Measurements from ENCODE around the gene SH3RF2. TPM values are rescaled to one million over a fixed set of nuclear protein-coding genes. Genes with fewer than 3 reads are reported as not detected.

The SH3RF2 gene
- total RNA-seq, 2 experiments from 2014 or later, result not detected

DNA sequence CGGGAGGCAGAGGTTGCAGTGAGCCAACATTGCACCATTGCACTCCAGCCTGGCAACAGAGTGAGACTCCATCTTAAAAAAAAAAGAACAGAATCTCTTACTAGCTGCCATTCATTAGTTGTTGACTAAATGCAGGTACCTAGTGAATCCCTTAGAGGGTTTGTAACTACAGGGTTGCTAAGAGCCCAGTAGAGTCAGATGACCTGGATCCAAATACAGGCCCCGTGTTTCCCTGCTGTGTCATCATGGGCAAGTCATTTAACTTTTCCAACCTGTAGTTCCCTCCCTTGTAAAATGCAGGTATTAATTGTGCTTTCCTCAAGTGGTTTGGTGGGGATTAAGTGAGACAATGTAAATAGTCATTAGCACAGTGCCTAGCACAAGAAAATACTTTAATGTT lies 136.2 kb downstream of the SH3RF2 start:
- ATAC-seq (no peak), DNase-seq (no peak)
- Mint-ChIP-seq H3K4me1 (ENCODE audit: low read depth) (no peaks in the 10 kb centered on the region), H3K27ac (no peak overlapping the region), H3K4me3 (no peak overlapping the region), H3K36me3 (ENCODE audit: low read depth) (no peaks in the 10 kb centered on the region), H3K27me3 (peaks cover 9% of the 10 kb centered on the region), H3K9me3 (no peaks in the 10 kb centered on the region)
- ChIA-PET POLR2A (no interaction called here), CTCF (no interaction called here)
- TF ChIP-seq, protein P1, sequence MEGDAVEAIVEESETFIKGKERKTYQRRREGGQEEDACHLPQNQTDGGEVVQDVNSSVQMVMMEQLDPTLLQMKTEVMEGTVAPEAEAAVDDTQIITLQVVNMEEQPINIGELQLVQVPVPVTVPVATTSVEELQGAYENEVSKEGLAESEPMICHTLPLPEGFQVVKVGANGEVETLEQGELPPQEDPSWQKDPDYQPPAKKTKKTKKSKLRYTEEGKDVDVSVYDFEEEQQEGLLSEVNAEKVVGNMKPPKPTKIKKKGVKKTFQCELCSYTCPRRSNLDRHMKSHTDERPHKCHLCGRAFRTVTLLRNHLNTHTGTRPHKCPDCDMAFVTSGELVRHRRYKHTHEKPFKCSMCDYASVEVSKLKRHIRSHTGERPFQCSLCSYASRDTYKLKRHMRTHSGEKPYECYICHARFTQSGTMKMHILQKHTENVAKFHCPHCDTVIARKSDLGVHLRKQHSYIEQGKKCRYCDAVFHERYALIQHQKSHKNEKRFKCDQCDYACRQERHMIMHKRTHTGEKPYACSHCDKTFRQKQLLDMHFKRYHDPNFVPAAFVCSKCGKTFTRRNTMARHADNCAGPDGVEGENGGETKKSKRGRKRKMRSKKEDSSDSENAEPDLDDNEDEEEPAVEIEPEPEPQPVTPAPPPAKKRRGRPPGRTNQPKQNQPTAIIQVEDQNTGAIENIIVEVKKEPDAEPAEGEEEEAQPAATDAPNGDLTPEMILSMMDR (IDR thresholded peaks at IDR 0.05), result no peak
- intact Hi-C loops (cut with micrococcal nuclease), result no loop called here

DNA sequence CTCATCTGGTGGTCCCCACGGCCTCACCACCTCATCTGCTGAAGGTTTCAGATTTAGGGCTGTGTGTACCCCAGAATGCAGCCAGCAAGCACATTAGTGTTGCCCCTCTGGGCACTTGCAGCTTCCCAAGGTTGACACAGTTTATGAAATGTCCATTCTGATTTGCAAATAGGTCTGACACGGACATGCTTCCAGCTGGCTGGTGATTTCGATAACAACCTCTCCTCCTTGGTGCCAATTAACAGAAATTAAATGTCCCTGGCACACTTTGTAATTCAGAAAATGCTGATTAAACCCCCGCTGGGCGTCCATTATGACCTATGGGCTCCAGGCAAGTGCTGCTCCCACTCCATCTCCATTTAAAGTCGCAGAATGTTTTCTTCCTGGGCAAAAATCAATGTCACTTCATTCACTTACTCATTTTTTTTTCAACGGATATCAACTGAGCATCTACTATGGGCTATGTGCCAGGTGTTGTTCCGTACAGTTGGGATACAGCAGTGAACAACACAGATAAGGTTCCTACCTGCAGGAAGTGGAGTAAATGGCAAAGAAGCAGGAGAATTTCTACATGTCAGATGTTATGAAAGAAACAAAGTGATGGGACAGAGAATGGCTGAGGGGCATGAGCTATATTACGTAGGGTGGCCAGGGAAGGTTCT lies 137.0 kb downstream of the SH3RF2 start:
- no peak for ATAC-seq
- intact Hi-C loops (cut with micrococcal nuclease), result no loop called here
- no peak for DNase-seq
- ChIA-PET POLR2A (no interaction called here), CTCF (no interaction called here)
- Mint-ChIP-seq H3K27me3 (peaks cover 11% of the 10 kb centered on the region), H3K27ac (no peak overlapping the region), H3K9me3 (no peaks in the 10 kb centered on the region), H3K4me3 (no peak overlapping the region), H3K36me3 (ENCODE audit: low read depth) (no peaks in the 10 kb centered on the region), H3K4me1 (ENCODE audit: low read depth) (no peaks in the 10 kb centered on the region)
- TF ChIP-seq, protein P1 (IDR thresholded peaks at IDR 0.05), result no peak

DNA sequence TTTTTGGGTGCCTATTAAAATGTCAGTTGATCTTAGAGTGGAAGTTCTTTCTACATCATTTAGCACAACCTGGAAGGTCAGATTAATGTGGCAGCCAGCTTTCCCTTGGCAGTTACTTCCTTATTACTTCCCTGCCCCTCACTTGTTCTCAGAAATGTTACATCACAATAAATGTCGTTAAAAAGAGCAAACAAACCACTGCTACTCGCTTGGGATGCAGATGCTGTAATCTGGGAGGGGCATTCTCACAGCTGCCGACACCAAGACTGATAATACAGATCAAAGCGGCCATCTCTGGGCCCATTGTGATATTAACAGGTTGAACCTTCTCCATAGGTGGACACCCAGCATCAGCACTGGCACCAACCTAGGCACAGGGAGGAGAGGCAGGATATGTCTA lies 139.7 kb downstream of the SH3RF2 start:
- TF ChIP-seq, protein P1 (IDR thresholded peaks at IDR 0.05), result no peak
- CTCF ChIA-PET, result no interaction called here
- intact Hi-C loops (cut with micrococcal nuclease), result no loop called here
- H3K4me1 Mint-ChIP-seq (ENCODE audit: low read depth), result peaks cover 9% of the 10 kb centered on the region
- POLR2A ChIA-PET, result no interaction called here
- no peaks in the 10 kb centered on the region for H3K9me3 Mint-ChIP-seq
- no peak overlapping the region for H3K27ac Mint-ChIP-seq
- DNase-seq (no peak), ATAC-seq (no peak)
- no peak overlapping the region for H3K4me3 Mint-ChIP-seq
- peaks cover 16% of the 10 kb centered on the region for H3K27me3 Mint-ChIP-seq
- H3K36me3 Mint-ChIP-seq (ENCODE audit: low read depth), result no peaks in the 10 kb centered on the region

DNA sequence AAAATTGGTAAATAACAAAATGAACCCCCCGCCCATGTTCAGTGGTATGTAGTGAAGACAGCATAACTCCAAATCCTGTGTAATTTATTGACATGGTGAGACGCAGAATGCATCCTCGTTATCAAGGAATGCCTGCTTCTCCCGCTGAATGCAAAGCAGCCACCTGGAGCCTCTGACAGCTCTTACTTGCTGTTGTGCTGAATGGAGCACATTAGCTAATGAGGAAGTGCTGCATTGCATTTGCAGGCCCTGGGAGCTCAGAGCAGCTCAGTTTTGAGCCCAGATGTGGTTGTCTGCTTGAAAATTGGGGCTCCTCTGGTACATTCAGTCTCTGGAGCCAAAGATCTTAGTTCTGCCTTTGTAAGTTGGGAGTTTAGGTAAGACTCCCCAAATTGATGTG lies 140.1 kb downstream of the SH3RF2 start:
- Mint-ChIP-seq H3K4me1 (ENCODE audit: low read depth) (peaks cover 9% of the 10 kb centered on the region), H3K27ac (no peak overlapping the region), H3K36me3 (ENCODE audit: low read depth) (no peaks in the 10 kb centered on the region), H3K4me3 (no peak overlapping the region), H3K27me3 (peaks cover 17% of the 10 kb centered on the region), H3K9me3 (no peaks in the 10 kb centered on the region)
- CTCF ChIA-PET, result no interaction called here
- ATAC-seq (no peak), DNase-seq (no peak)
- TF ChIP-seq, protein P1 (IDR thresholded peaks at IDR 0.05), result no peak
- intact Hi-C loops (cut with micrococcal nuclease), result no loop called here
- POLR2A ChIA-PET, result no interaction called here

DNA sequence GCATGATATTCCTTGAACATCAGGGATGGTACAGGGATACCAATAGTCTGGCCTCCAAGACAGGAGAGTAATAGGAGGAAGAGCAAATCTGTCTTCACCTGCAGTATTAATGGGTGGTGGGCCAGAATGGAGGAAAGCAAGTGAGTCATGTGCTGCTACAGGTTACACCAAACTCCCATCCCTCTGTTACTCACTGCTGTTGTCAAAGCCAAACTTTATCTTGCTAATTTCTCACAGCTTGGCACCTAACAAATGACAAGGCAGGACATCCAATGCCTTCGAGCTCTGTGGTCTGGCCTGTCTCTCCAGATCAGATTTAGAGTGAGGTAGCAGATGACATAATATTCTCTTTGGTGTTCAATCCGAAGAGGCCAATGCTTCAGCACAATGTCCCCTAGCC lies 142.2 kb downstream of the SH3RF2 start:
- DNase-seq, result no peak
- H3K27me3 Mint-ChIP-seq, result peaks cover 17% of the 10 kb centered on the region
- H3K27ac Mint-ChIP-seq, result no peak overlapping the region
- intact Hi-C loops (cut with micrococcal nuclease), result no loop called here
- no peaks in the 10 kb centered on the region for H3K36me3 Mint-ChIP-seq (ENCODE audit: low read depth)
- H3K4me3 Mint-ChIP-seq, result no peak overlapping the region
- TF ChIP-seq, protein P1 (IDR thresholded peaks at IDR 0.05), result no peak
- ATAC-seq, result no peak
- ChIA-PET POLR2A (no interaction called here), CTCF (no interaction called here)
- no peaks in the 10 kb centered on the region for H3K9me3 Mint-ChIP-seq
- peaks cover 9% of the 10 kb centered on the region for H3K4me1 Mint-ChIP-seq (ENCODE audit: low read depth)

All from activated CD8-positive, alpha-beta T cell treated with anti-CD3 and anti-CD28 coated beads for 36 hours (primary cell).